ENCODE results near the gene DZIP1. TPM values are rescaled to one million over a fixed set of nuclear protein-coding genes. Genes with fewer than 3 reads are reported as not detected.

The DZIP1 gene
- total RNA-seq, 1 experiment from 2014 or later, result 31.0 TPM

GRCh38 chr13:95530178-95530577 lies 114.3 kb downstream of the DZIP1 start:
- no peaks in the 10 kb centered on the region for H3K27me3 Mint-ChIP-seq (ENCODE audit: low read depth)
- H3K4me1 Mint-ChIP-seq, result peaks cover 17% of the 10 kb centered on the region
- ATAC-seq (no peak), DNase-seq (ENCODE audit: low spot score) (no peak)
- H3K27ac Mint-ChIP-seq, result no peak overlapping the region
- POLR2A ChIA-PET, result interaction anchor here (0.6 kb wide), 1 partner anchor 53 kb away, joined by 3 read pairs; no protein-coding TSS in a partner anchor
- CTCF ChIA-PET, result no interaction called here
- TF ChIP-seq ZNF416 (CRISPR knock-in tag; IDR thresholded peaks at IDR 0.05) (no peak), ELF4 (CRISPR knock-in tag; IDR thresholded peaks at IDR 0.05; ENCODE audit: low read depth) (no peak), ZNF423 (CRISPR knock-in tag; IDR thresholded peaks at IDR 0.05) (no peak), ZNF425 (CRISPR knock-in tag; conservative IDR thresholded peaks at IDR 0.05) (no peak), ZBTB21 (CRISPR knock-in tag; IDR thresholded peaks at IDR 0.05; ENCODE audit: borderline replicate concordance) (no peak), ZNF396 (CRISPR knock-in tag; IDR thresholded peaks at IDR 0.05; ENCODE audit: borderline replicate concordance) (no peak), PRDM15 (CRISPR knock-in tag; IDR thresholded peaks at IDR 0.05) (no peak), RORB (CRISPR knock-in tag; IDR thresholded peaks at IDR 0.05) (no peak), ZNF232 (CRISPR knock-in tag; IDR thresholded peaks at IDR 0.05) (no peak), FOXK1 (CRISPR knock-in tag; IDR thresholded peaks at IDR 0.05) (no peak)
- TF ChIP-seq, protein P1, sequence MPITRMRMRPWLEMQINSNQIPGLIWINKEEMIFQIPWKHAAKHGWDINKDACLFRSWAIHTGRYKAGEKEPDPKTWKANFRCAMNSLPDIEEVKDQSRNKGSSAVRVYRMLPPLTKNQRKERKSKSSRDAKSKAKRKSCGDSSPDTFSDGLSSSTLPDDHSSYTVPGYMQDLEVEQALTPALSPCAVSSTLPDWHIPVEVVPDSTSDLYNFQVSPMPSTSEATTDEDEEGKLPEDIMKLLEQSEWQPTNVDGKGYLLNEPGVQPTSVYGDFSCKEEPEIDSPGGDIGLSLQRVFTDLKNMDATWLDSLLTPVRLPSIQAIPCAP (CRISPR knock-in tag; IDR thresholded peaks at IDR 0.05), result no peak
- TF ChIP-seq, protein P2, sequence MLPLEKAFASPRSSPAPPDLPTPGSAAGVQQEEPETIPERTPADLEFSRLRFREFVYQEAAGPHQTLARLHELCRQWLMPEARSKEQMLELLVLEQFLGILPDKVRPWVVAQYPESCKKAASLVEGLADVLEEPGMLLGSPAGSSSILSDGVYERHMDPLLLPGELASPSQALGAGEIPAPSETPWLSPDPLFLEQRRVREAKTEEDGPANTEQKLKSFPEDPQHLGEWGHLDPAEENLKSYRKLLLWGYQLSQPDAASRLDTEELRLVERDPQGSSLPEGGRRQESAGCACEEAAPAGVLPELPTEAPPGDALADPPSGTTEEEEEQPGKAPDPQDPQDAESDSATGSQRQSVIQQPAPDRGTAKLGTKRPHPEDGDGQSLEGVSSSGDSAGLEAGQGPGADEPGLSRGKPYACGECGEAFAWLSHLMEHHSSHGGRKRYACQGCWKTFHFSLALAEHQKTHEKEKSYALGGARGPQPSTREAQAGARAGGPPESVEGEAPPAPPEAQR (CRISPR knock-in tag; IDR thresholded peaks at IDR 0.05), result no peak
- TF ChIP-seq, protein P3, sequence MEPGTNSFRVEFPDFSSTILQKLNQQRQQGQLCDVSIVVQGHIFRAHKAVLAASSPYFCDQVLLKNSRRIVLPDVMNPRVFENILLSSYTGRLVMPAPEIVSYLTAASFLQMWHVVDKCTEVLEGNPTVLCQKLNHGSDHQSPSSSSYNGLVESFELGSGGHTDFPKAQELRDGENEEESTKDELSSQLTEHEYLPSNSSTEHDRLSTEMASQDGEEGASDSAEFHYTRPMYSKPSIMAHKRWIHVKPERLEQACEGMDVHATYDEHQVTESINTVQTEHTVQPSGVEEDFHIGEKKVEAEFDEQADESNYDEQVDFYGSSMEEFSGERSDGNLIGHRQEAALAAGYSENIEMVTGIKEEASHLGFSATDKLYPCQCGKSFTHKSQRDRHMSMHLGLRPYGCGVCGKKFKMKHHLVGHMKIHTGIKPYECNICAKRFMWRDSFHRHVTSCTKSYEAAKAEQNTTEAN (CRISPR knock-in tag; IDR thresholded peaks at IDR 0.05), result no peak
- TF ChIP-seq, protein P4, sequence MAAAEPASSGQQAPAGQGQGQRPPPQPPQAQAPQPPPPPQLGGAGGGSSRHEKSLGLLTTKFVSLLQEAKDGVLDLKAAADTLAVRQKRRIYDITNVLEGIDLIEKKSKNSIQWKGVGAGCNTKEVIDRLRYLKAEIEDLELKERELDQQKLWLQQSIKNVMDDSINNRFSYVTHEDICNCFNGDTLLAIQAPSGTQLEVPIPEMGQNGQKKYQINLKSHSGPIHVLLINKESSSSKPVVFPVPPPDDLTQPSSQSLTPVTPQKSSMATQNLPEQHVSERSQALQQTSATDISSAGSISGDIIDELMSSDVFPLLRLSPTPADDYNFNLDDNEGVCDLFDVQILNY (CRISPR knock-in tag; IDR thresholded peaks at IDR 0.05), result no peak
- no peaks in the 10 kb centered on the region for H3K9me3 Mint-ChIP-seq
- H3K36me3 Mint-ChIP-seq, result no peaks in the 10 kb centered on the region
- no peak overlapping the region for H3K4me3 Mint-ChIP-seq

Other genes starting within 250 kb of the DZIP1 start
- gene CLDN10, start 92.0 kb downstream of the DZIP1 start, total RNA-seq (2021), result 24.7 to 29.6 TPM (median 29.5 TPM) in 3 replicates
- gene DNAJC3, start 32.4 kb upstream of the DZIP1 start, total RNA-seq (2021), result 16.7 to 20.0 TPM (median 17.9 TPM) in 3 replicates